Activated effector memory CD4-positive, alpha-beta T cell treated with Interleukin-2 at 50 U/mL for 16 hours (primary cell): Measurements from ENCODE around the gene GUCY1B1.

Experiments used
- DNase-seq: peaks from one replicate; pipeline ENCODE4 v3.0.0-alpha.2; 2020

The GUCY1B1 gene

DNA sequence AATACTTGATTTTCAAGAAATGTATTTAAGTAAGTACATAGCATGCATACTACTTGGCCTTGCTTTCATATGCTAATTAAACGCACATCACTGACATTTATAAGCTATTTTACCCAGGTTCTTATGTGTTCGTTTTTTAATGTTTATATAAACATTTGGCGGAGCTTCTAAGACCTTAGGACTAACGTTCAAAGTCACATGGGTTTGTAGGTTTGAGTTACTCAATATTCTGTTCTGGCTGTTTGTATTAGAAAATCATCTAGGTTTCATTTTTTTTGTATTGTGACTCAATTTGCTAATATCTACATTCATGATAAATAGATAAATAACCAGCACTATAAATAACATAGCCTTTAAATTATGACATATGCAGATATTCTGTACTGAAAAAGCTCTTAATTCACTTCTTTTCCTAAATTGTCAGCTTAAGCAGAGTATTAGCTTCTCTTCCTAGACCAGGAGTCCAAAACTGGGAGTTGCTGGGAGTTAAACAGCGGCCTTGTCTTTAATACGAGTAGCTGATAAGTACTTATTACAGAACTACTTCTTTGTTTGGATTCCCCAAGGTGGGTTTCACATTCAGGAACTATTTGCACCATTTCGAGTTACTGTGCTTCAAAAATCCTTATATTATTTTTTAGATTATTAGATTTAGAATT is 42.0 kb downstream of the GUCY1B1 start:
- DNase-seq, result no peak

DNA sequence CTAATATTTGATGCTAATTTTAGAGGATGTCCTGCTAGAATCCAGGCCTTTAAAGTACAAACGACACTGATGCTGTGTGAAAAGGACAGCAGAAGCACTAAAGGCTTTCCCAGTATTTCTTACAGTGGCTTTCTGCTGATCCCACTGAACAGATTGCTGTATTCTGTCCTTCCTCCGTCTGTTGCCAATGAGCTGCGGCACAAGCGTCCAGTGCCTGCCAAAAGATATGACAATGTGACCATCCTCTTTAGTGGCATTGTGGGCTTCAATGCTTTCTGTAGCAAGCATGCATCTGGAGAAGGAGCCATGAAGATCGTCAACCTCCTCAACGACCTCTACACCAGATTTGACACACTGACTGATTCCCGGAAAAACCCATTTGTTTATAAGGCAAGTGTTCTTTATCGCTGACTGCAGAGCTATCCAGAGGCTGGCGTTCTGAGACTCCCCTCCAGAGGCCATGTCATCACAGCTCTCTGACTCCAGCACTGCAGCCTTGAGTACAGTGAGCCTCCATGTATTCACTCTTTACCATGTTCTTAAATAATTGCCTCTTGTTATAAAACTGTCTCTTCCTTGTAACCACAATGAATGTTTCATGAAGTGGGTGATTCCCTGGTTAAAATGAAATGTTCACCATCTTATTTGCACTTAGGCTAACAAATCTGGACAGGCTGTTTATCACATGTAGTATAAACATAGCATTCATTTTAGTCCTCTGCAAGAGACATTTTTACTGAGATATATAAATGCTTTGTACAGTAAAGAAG is 43.6 kb downstream of the GUCY1B1 start:
- no peak for DNase-seq

DNA sequence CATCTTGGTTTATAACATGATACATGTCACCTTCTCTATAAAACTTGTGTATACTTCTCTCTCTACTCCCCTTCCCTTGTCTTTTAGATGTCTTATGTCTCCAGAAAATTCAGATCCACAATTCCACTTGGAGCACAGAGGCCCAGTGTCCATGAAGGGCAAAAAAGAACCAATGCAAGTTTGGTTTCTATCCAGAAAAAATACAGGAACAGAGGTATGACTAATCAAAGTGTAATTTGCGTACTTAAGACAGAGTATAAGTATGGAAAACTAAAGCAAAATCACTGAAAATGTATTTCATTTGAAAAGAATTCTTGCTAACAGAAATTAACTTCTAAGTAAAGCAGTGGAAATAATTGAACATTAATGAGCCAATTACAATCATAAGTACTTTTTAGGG is 46.2 kb downstream of the GUCY1B1 start:
- no peak for DNase-seq

GRCh38 chr4:155807021-155807420 is 48.2 kb downstream of the GUCY1B1 start:
- DNase-seq, result no peak

GRCh38 chr4:155809835-155810234 is 51.0 kb downstream of the GUCY1B1 start:
- no peak for DNase-seq

- no peak for DNase-seq
These were observed 52.3 kb downstream of the GUCY1B1 start for GRCh38 chr4:155811083-155811482.

- DNase-seq, result no peak
These were observed 59.8 kb downstream of the GUCY1B1 start for GRCh38 chr4:155818639-155819038.

DNA sequence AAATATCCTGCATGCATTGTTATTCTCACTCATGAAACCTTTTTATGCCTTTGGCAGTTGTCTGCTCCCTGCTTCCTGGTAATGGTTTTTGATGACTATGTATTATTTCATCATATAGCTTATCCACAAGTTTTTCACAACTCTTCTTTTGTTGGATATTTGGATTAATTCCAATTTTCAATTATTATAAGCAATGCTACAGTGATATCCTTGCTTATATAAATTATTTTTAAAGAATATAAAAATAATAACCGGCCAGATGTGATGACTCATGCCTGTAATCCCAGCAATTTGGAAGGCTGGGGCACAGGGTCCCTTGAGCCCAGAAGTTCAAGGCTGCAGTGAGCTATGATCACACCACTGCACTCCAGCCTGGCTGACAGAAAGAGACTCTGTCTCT is 60.2 kb downstream of the GUCY1B1 start:
- DNase-seq, result no peak

GRCh38 chr4:155820887-155821518 is 62.2 kb downstream of the GUCY1B1 start:
- DNase-seq, result no peak

GRCh38 chr4:155822572-155822971 is 63.8 kb downstream of the GUCY1B1 start:
- DNase-seq, result no peak

GRCh38 chr4:155828628-155829027 is 69.8 kb downstream of the GUCY1B1 start:
- no peak for DNase-seq

- DNase-seq, result no peak
These were observed 73.8 kb downstream of the GUCY1B1 start for GRCh38 chr4:155832664-155833063.

GRCh38 chr4:155837203-155837796 is 78.5 kb downstream of the GUCY1B1 start:
- no peak for DNase-seq

DNA sequence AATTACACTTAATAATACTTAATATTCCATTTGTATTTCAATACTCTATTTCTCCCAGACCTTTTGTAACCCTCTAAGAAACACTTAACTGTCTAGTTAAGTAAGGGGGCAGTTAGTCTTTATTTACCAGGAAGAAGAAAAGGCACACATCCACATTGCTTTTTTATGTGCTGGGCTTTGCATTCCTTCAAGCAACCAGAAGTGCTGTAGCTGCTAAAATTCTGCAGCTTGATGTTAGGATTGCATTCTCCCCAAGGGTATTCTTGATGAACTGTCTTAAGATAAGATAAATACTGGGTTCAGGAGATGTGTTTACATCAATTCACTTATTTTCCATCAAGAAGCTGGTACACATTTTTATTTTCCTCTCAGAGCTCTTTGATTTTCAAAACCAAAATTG is 83.3 kb downstream of the GUCY1B1 start:
- DNase-seq, result no peak

GRCh38 chr4:155846929-155847328 is 88.1 kb downstream of the GUCY1B1 start:
- DNase-seq, result no peak

GRCh38 chr4:155849042-155849441 is 90.2 kb downstream of the GUCY1B1 start:
- DNase-seq, result no peak

DNA sequence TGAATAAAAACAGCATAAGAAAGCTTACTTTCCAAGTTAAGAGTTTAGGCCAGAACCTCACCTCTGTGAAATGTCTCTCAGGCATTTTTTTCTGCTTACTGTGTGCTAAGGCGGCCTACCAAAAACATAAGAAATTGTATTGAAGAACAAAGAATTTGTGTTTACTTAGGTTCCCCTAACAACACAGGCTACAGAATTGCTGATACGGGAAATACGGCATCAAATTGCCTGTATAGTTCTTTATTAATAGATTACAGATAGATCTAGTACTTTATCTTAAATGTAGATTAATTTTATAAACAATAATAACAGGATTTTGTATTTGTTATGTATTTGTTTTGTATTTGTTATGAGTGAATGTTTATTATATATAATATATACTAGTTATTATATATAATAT is 94.4 kb downstream of the GUCY1B1 start:
- no peak for DNase-seq

DNA sequence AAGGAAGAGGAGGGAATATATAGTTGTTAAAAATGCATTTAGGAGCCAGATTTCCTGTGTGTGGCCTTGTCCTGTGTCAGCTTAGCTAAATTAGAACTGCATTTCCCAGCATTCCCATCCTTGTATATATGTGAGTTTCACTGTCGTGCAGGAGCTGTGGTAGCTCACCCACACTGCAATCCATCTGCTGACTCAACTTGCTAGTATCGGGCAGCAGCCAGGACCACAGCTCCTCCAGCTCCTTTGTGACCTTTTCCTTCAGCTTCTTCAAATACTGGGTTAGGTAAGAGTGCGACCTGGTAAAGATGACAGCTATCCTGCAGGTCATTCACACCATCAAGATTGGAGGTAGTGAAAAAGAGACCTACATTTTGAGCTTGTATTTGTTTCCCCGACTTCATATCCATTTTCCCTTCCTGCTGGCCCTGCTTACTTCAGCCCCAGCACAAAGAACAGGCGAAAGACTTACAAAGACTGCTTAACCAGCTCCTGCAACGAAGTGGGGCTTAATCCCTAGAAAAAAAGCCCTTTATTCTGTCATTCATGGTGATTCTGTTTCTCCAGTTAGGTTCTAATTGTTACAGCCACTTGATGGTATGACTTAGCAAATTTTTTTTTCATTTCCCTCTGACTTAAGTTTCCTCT is 95.9 kb downstream of the GUCY1B1 start:
- DNase-seq, result no peak

- no peak for DNase-seq
These were observed 97.1 kb downstream of the GUCY1B1 start for GRCh38 chr4:155855897-155856296.
